Activated naive CD4-positive, alpha-beta T cell treated with anti-CD3 and anti-CD28 coated beads for 36 hours (primary cell): ENCODE data around the gene GTF2IRD1. TPM values are rescaled to one million over a fixed set of nuclear protein-coding genes. Genes with fewer than 3 reads are reported as not detected.
A peak's percentile ranks its signal among the peaks of the same experiment; 100 is the strongest.
"Not testable (repeated sequence)": the region's sequence is repeated elsewhere in the genome, so short reads cannot be mapped to it uniquely, and the experiment has no call there.

Experiments used
- CTCF ChIA-PET: fragments of 350-600 bp; sonication (Branson Sonifier 250); formaldehyde crosslinking; loops from one replicate; lab custom pipeline; 2021; ENCODE audit warnings: antibody characterized with exemption; lab: Charles Lee
- DNase-seq: peaks from one replicate; pipeline ENCODE4 v3.0.0-alpha.2; 2020
- H3K27ac Mint-ChIP-seq: one replicate; pipeline ENCODE4 v1.8.0; 2021; ENCODE audit warnings: mild to moderate bottlenecking, mixed read lengths
- H3K27me3 Mint-ChIP-seq: one replicate; pipeline ENCODE4 v1.8.0; 2021; ENCODE audit warnings: low read depth, mixed read lengths
- H3K36me3 Mint-ChIP-seq: one replicate; pipeline ENCODE4 v1.8.0; 2021; ENCODE audit warnings: low read depth, mixed read lengths
- H3K4me1 Mint-ChIP-seq: one replicate; pipeline ENCODE4 v1.8.0; 2021; ENCODE audit warnings: low read depth, mixed read lengths
- H3K4me3 Mint-ChIP-seq: one replicate; pipeline ENCODE4 v1.8.0; 2021; ENCODE audit warnings: mild to moderate bottlenecking, moderate library complexity, mixed read lengths
- H3K9me3 Mint-ChIP-seq: one replicate; pipeline ENCODE4 v1.8.0; 2021; ENCODE audit warnings: mixed read lengths
- intact Hi-C: fragments of 100-400 bp; cut with micrococcal nuclease; formaldehyde crosslinking; loops from one replicate; pipeline ENCODE4 v1.15.1; 2023
- total RNA-seq, 2 experiments: library from RNA; stranded (reverse); gene quantifications; one replicate each; pipeline ENCODE4 v1.2.3, GENCODE V29; 2021

Gene GTF2IRD1
- total RNA-seq = 1 to 10 TPM; 2.9 to 5.5 TPM

GRCh38 chr7:74453322-74454011 lies at the start of gene GTF2IRD1:
GTF2IRD1 (plus strand) TSS chr7:74453906; CDS start chr7:74508081, 54,175 bp downstream.
- Mint-ChIP-seq H3K9me3 (no peaks in the 10 kb centered on the region), H3K4me1 (peaks cover 12% of the 10 kb centered on the region), H3K4me3 (peak within 1 kb of the TSS; percentile 70), H3K36me3 (no peaks in the 10 kb centered on the region), H3K27me3 (no peaks in the 10 kb centered on the region), H3K27ac (peak within 1 kb of the TSS; percentile 77)
- CTCF ChIA-PET = interaction anchor here (0.6 kb wide), 1 partner anchor 199 kb away, joined by 3 read pairs; no protein-coding TSS in a partner anchor
- DNase-seq = peak; percentile 70
- intact Hi-C loops = loop anchor here (5.0 kb wide), 4 partner anchors 144 to 601 kb away; no protein-coding TSS in a partner anchor

GRCh38 chr7:74404388-74404700 lies 49.4 kb upstream of the GTF2IRD1 start:
- Mint-ChIP-seq H3K9me3 (no peaks in the 10 kb centered on the region), H3K4me3 (no peak overlapping the region), H3K4me1 (no peaks in the 10 kb centered on the region), H3K36me3 (no peaks in the 10 kb centered on the region), H3K27me3 (no peaks in the 10 kb centered on the region), H3K27ac (no peak overlapping the region)
- intact Hi-C loops = loop anchor here (5.0 kb wide), 1 partner anchor 112 kb away; no protein-coding TSS in a partner anchor
- no peak for DNase-seq
- CTCF ChIA-PET = interaction anchor here (0.5 to 2.0 kb wide), 4 partner anchors 9 to 198 kb away, joined by 3 to 6 read pairs (median 4); no protein-coding TSS in a partner anchor

GRCh38 chr7:74404741-74405140 lies 49.0 kb upstream of the GTF2IRD1 start:
- Mint-ChIP-seq H3K4me3 (no peak overlapping the region), H3K36me3 (no peaks in the 10 kb centered on the region), H3K9me3 (no peaks in the 10 kb centered on the region), H3K27ac (no peak overlapping the region), H3K4me1 (no peaks in the 10 kb centered on the region), H3K27me3 (no peaks in the 10 kb centered on the region)
- DNase-seq = no peak
- intact Hi-C loops = loop anchor here (5.0 kb wide), 1 partner anchor 112 kb away; no protein-coding TSS in a partner anchor
- CTCF ChIA-PET = interaction anchor here (0.5 to 2.0 kb wide), 6 partner anchors 9 to 198 kb away, joined by 3 to 6 read pairs (median 4); no protein-coding TSS in a partner anchor

- no peak for DNase-seq
- Mint-ChIP-seq H3K27ac (no peak overlapping the region), H3K36me3 (no peaks in the 10 kb centered on the region), H3K4me1 (no peaks in the 10 kb centered on the region), H3K4me3 (no peak overlapping the region), H3K9me3 (no peaks in the 10 kb centered on the region), H3K27me3 (no peaks in the 10 kb centered on the region)
- CTCF ChIA-PET = interaction anchor here (0.6 to 2.0 kb wide), 5 partner anchors 10 to 230 kb away, joined by 3 to 6 read pairs (median 4); no protein-coding TSS in a partner anchor
- intact Hi-C loops = no loop called here
These were observed 48.4 kb upstream of the GTF2IRD1 start for GRCh38 chr7:74405191-74405898.

- H3K36me3 Mint-ChIP-seq = no peaks in the 10 kb centered on the region
- no peaks in the 10 kb centered on the region for H3K9me3 Mint-ChIP-seq
- CTCF ChIA-PET = interaction anchor here (1.2 to 2.0 kb wide), 4 partner anchors 9 to 200 kb away, joined by 4 to 6 read pairs (median 5); no protein-coding TSS in a partner anchor
- no peak overlapping the region for H3K27ac Mint-ChIP-seq
- H3K4me3 Mint-ChIP-seq = no peak overlapping the region
- no peaks in the 10 kb centered on the region for H3K4me1 Mint-ChIP-seq
- H3K27me3 Mint-ChIP-seq = no peaks in the 10 kb centered on the region
- DNase-seq = no peak
- intact Hi-C loops = no loop called here
These were observed 47.7 kb upstream of the GTF2IRD1 start for GRCh38 chr7:74405899-74406512.

GRCh38 chr7:74407958-74408357 lies 45.7 kb upstream of the GTF2IRD1 start:
- intact Hi-C loops = no loop called here
- Mint-ChIP-seq H3K27ac (no peak overlapping the region), H3K27me3 (no peaks in the 10 kb centered on the region), H3K9me3 (no peaks in the 10 kb centered on the region), H3K36me3 (no peaks in the 10 kb centered on the region), H3K4me1 (no peaks in the 10 kb centered on the region), H3K4me3 (no peak overlapping the region)
- CTCF ChIA-PET = no interaction called here
- no peak for DNase-seq

- no peaks in the 10 kb centered on the region for H3K36me3 Mint-ChIP-seq
These were observed 44.1 kb upstream of the GTF2IRD1 start for GRCh38 chr7:74409571-74409970.

GRCh38 chr7:74410772-74411171 lies 42.9 kb upstream of the GTF2IRD1 start:
- intact Hi-C loops = no loop called here
- no peak for DNase-seq
- no peaks in the 10 kb centered on the region for H3K36me3 Mint-ChIP-seq
- no peaks in the 10 kb centered on the region for H3K4me1 Mint-ChIP-seq
- no peak overlapping the region for H3K27ac Mint-ChIP-seq
- H3K4me3 Mint-ChIP-seq = no peak overlapping the region
- no peaks in the 10 kb centered on the region for H3K9me3 Mint-ChIP-seq
- H3K27me3 Mint-ChIP-seq = no peaks in the 10 kb centered on the region
- CTCF ChIA-PET = interaction anchor here (0.6 to 2.2 kb wide), 3 partner anchors 10 to 156 kb away, joined by 3 to 9 read pairs (median 4); no protein-coding TSS in a partner anchor

More at GRCh38 chr7:74409571-74409970, 44.1 kb upstream of the GTF2IRD1 start:
- no peak overlapping the region for H3K27ac Mint-ChIP-seq
- CTCF ChIA-PET = interaction anchor here (0.6 to 2.2 kb wide), 4 partner anchors 9 to 191 kb away, joined by 3 to 9 read pairs (median 3); no protein-coding TSS in a partner anchor
- no peak for DNase-seq
- intact Hi-C loops = no loop called here
- H3K9me3 Mint-ChIP-seq = no peaks in the 10 kb centered on the region
- no peaks in the 10 kb centered on the region for H3K4me1 Mint-ChIP-seq
- no peak overlapping the region for H3K4me3 Mint-ChIP-seq
- no peaks in the 10 kb centered on the region for H3K27me3 Mint-ChIP-seq

GRCh38 chr7:74411571-74411970 lies 42.1 kb upstream of the GTF2IRD1 start:
- DNase-seq, H3K36me3 Mint-ChIP-seq, intact Hi-C loops, H3K4me1 Mint-ChIP-seq, H3K4me3 Mint-ChIP-seq, H3K9me3 Mint-ChIP-seq, H3K27me3 Mint-ChIP-seq, H3K27ac Mint-ChIP-seq: not testable (repeated sequence)
- CTCF ChIA-PET = interaction anchor here (0.6 to 2.2 kb wide), 5 partner anchors 11 to 329 kb away, joined by 3 to 9 read pairs (median 4); no protein-coding TSS in a partner anchor

- Mint-ChIP-seq H3K4me1 (no peaks in the 10 kb centered on the region), H3K4me3 (no peak overlapping the region), H3K9me3 (no peaks in the 10 kb centered on the region), H3K36me3 (no peaks in the 10 kb centered on the region), H3K27ac (no peak overlapping the region), H3K27me3 (no peaks in the 10 kb centered on the region)
- CTCF ChIA-PET = interaction anchor here (0.6 kb wide), 2 partner anchors 103 to 330 kb away, joined by 3 read pairs; no protein-coding TSS in a partner anchor
- DNase-seq = no peak
- intact Hi-C loops = no loop called here
These were observed 41.6 kb upstream of the GTF2IRD1 start for GRCh38 chr7:74412056-74412455.

GRCh38 chr7:74412603-74413002 lies 41.1 kb upstream of the GTF2IRD1 start:
- H3K4me1 Mint-ChIP-seq = no peaks in the 10 kb centered on the region
- no peak overlapping the region for H3K4me3 Mint-ChIP-seq
- no peaks in the 10 kb centered on the region for H3K27me3 Mint-ChIP-seq
- H3K36me3 Mint-ChIP-seq = no peaks in the 10 kb centered on the region
- intact Hi-C loops = no loop called here
- no peak overlapping the region for H3K27ac Mint-ChIP-seq
- no peaks in the 10 kb centered on the region for H3K9me3 Mint-ChIP-seq
- CTCF ChIA-PET = interaction anchor here (0.6 to 1.6 kb wide), 3 partner anchors 11 to 154 kb away, joined by 3 to 7 read pairs (median 4); no protein-coding TSS in a partner anchor
- DNase-seq = no peak
